ENCODE measurements around the gene CFAP97D1.

CFAP97D1 gene

GRCh38 chr17:43780135-43780534, at the start of gene CFAP97D1:
TSS of gene CFAP97D1 (plus strand) at chr17:43780435. CDS start at chr17:43780463, 28 bp downstream.
- no peak for DNase-seq

GRCh38 chr17:43732958-43733357, 47.3 kb upstream of the CFAP97D1 start:
- peak; percentile 90 for DNase-seq

- DNase-seq: no peak
Measured at GRCh38 chr17:43733956-43734355, 46.3 kb upstream of the CFAP97D1 start.

- DNase-seq: peak; percentile 60
Measured at GRCh38 chr17:43734376-43734775, 45.9 kb upstream of the CFAP97D1 start.

- DNase-seq: no peak
Measured at GRCh38 chr17:43736389-43736788, 43.8 kb upstream of the CFAP97D1 start.

- no peak for DNase-seq
Measured at GRCh38 chr17:43737722-43738121, 42.5 kb upstream of the CFAP97D1 start.

GRCh38 chr17:43740541-43740940, 39.7 kb upstream of the CFAP97D1 start:
- DNase-seq: peak; percentile 45

GRCh38 chr17:43741636-43742035, 38.6 kb upstream of the CFAP97D1 start:
- no peak for DNase-seq

GRCh38 chr17:43745541-43745940, 34.7 kb upstream of the CFAP97D1 start:
- DNase-seq: no peak

GRCh38 chr17:43750153-43750552, 30.1 kb upstream of the CFAP97D1 start:
- DNase-seq: no peak

- DNase-seq: peak; percentile 32
Measured at GRCh38 chr17:43753493-43754129, 26.6 kb upstream of the CFAP97D1 start.

GRCh38 chr17:43754947-43755346, 25.3 kb upstream of the CFAP97D1 start:
- DNase-seq: no peak

- peak; percentile 31 for DNase-seq
Measured at GRCh38 chr17:43755389-43755875, 24.8 kb upstream of the CFAP97D1 start.

- DNase-seq: no peak
Measured at GRCh38 chr17:43756201-43756600, 24.0 kb upstream of the CFAP97D1 start.

- no peak for DNase-seq
Measured at GRCh38 chr17:43757171-43757660, 23.0 kb upstream of the CFAP97D1 start.

- no peak for DNase-seq
Measured at GRCh38 chr17:43758086-43758485, 22.1 kb upstream of the CFAP97D1 start.

- DNase-seq: no peak
Measured at GRCh38 chr17:43758497-43759174, 21.6 kb upstream of the CFAP97D1 start, which contains the start of gene SOST. TSS of gene SOST (minus strand) at chr17:43758791. CDS start at chr17:43758741, 50 bp downstream.

- DNase-seq: no peak
Measured at GRCh38 chr17:43759836-43760235, 20.4 kb upstream of the CFAP97D1 start.

GRCh38 chr17:43760254-43760852, 19.9 kb upstream of the CFAP97D1 start:
- peak; percentile 89 for DNase-seq

- DNase-seq: peak; percentile 45
Measured at GRCh38 chr17:43766413-43767052, 13.7 kb upstream of the CFAP97D1 start.

- no peak for DNase-seq
Measured at GRCh38 chr17:43767053-43767712, 13.1 kb upstream of the CFAP97D1 start.

GRCh38 chr17:43767713-43768059, 12.5 kb upstream of the CFAP97D1 start:
- DNase-seq: no peak

- DNase-seq: no peak
Measured at GRCh38 chr17:43768382-43768781, 11.9 kb upstream of the CFAP97D1 start.

Data from EL (cell line).